Measurements from ENCODE around the gene OR5W2.
"Not testable (repeated sequence)": the region's sequence is repeated elsewhere in the genome, so short reads cannot be mapped to it uniquely, and the experiment has no call there.

OR5W2 gene

GRCh38 chr11:55914482-55914881 lies at the start of gene OR5W2:
TSS of gene OR5W2 (minus strand) at chr11:55914582. CDS start at chr11:55914582, 0 bp downstream.
- DNase-seq = no peak

- no peak for DNase-seq
These were observed 42.1 kb upstream of the OR5W2 start for GRCh38 chr11:55956521-55956920.

GRCh38 chr11:55949330-55949729 lies 34.9 kb upstream of the OR5W2 start:
- no peak for DNase-seq

- DNase-seq = peak; percentile 53
These were observed 28.5 kb upstream of the OR5W2 start for GRCh38 chr11:55942785-55943392.

GRCh38 chr11:55936300-55936699 lies 21.9 kb upstream of the OR5W2 start, which contains the start of gene OR5I1:
TSS of gene OR5I1 (minus strand) at chr11:55936400. CDS start at chr11:55936400, 0 bp downstream.
- DNase-seq = no peak

- no peak for DNase-seq
These were observed 6.2 kb upstream of the OR5W2 start for GRCh38 chr11:55920537-55920936.

GRCh38 chr11:55902308-55902707 lies 12.1 kb downstream of the OR5W2 start:
- DNase-seq = no peak

- peak; percentile 0 for DNase-seq
These were observed 19.2 kb downstream of the OR5W2 start for GRCh38 chr11:55895216-55895615.

GRCh38 chr11:55885481-55885880 lies 28.9 kb downstream of the OR5W2 start:
- DNase-seq = not testable (repeated sequence)

- DNase-seq = not testable (repeated sequence)
These were observed 29.4 kb downstream of the OR5W2 start for GRCh38 chr11:55884995-55885394.

- DNase-seq = not testable (repeated sequence)
These were observed 31.4 kb downstream of the OR5W2 start, which contains the start of gene TRIM51 for GRCh38 chr11:55882997-55883396. TSS of gene TRIM51 (plus strand) at chr11:55883297. CDS start at chr11:55885429, 2,132 bp downstream.

- DNase-seq = peak; percentile 4
These were observed 41.2 kb downstream of the OR5W2 start for GRCh38 chr11:55873146-55873545.

GRCh38 chr11:55872731-55873130 lies 41.7 kb downstream of the OR5W2 start:
- not testable (repeated sequence) for DNase-seq

GRCh38 chr11:55867354-55867753 lies 47.0 kb downstream of the OR5W2 start:
- not testable (repeated sequence) for DNase-seq

Measured in NCI-H82 (cell line).